GM12878 (cell line): ENCODE results near the gene RASGRP2. TPM values are rescaled to one million over a fixed set of nuclear protein-coding genes. Genes with fewer than 3 reads are reported as not detected.

ENCODE experiments used
- BMI1 ChIP-seq: fragments of 450-650 bp; IDR thresholded peaks from 2 replicates; pipeline ENCODE4 v1.6.1; 2016; ENCODE audit warnings: mild to moderate bottlenecking, moderate library complexity, borderline replicate concordance
- CHD2 ChIP-seq: IDR thresholded peaks from 2 replicates; pipeline ENCODE4 v1.6.1; 2011; ENCODE audit warnings: low read depth, low read length, improper control_type of control experiment, borderline replicate concordance
- CREM ChIP-seq: IDR thresholded peaks from 2 replicates; pipeline ENCODE4 v1.6.1; 2014; ENCODE audit warnings: antibody characterized with exemption, low read depth
- IKZF1 ChIP-seq: fragments of 450-650 bp; conservative IDR thresholded peaks from 2 replicates; pipeline ENCODE4 v1.6.1; 2017; ENCODE audit warnings: antibody characterized with exemption, mild to moderate bottlenecking
- MYC ChIP-seq: IDR thresholded peaks from 2 replicates; pipeline ENCODE4 v1.6.1; 2011; ENCODE audit warnings: mild to moderate bottlenecking, low read length, moderate library complexity, inconsistent platforms; ENCODE audit not compliant: insufficient read depth, insufficient replicate concordance, insufficient read length, severe bottlenecking
- NFYB ChIP-seq: IDR thresholded peaks from 2 replicates; pipeline ENCODE4 v1.6.1; 2011; ENCODE audit warnings: low read depth, mild to moderate bottlenecking, low read length, improper control_type of control experiment, moderate library complexity; ENCODE audit not compliant: insufficient read depth
- NRF1 ChIP-seq: conservative IDR thresholded peaks from 2 replicates; pipeline ENCODE4 v1.6.1; 2011; ENCODE audit warnings: mild to moderate bottlenecking, low read depth, low read length, improper control_type of control experiment
- POU2F2 ChIP-seq: IDR thresholded peaks from 3 replicates; pipeline ENCODE4 v1.6.1; 2011; ENCODE audit warnings: low read depth, mild to moderate bottlenecking, low read length, borderline replicate concordance
- RFX5 ChIP-seq: IDR thresholded peaks from 2 replicates; pipeline ENCODE4 v1.6.1; 2011; ENCODE audit warnings: low read depth, low read length, improper control_type of control experiment
- SMC3 ChIP-seq: IDR thresholded peaks from 2 replicates; pipeline ENCODE4 v1.6.1; 2011; ENCODE audit warnings: low read length, improper control_type of control experiment, borderline replicate concordance
- SPI1 ChIP-seq: IDR thresholded peaks from 2 replicates; pipeline ENCODE4 v1.6.1; 2011; ENCODE audit warnings: low read depth, mild to moderate bottlenecking, low read length, moderate library complexity, borderline replicate concordance; ENCODE audit not compliant: insufficient read depth
- SUPT20H ChIP-seq: IDR thresholded peaks from 2 replicates; pipeline ENCODE4 v1.6.1; 2011; ENCODE audit warnings: low read depth, mild to moderate bottlenecking, low read length, moderate library complexity, borderline replicate concordance; ENCODE audit not compliant: control insufficient read depth
- WRNIP1 ChIP-seq: IDR thresholded peaks from 2 replicates; pipeline ENCODE4 v1.6.1; 2011; ENCODE audit warnings: low read depth, low read length, improper control_type of control experiment, borderline replicate concordance
- ZNF207 ChIP-seq: fragments of 450-650 bp; IDR thresholded peaks from 2 replicates; pipeline ENCODE4 v1.6.1; 2014; ENCODE audit warnings: antibody characterized with exemption, mild to moderate bottlenecking, borderline replicate concordance
- ZZZ3 ChIP-seq: IDR thresholded peaks from 2 replicates; pipeline ENCODE4 v1.6.1; 2011; ENCODE audit warnings: low read depth; ENCODE audit not compliant: control insufficient read depth, insufficient read length
- polyA plus RNA-seq, 11 experiments: library from polyadenylated mRNA; depleted of rRNA in 4 of 11; unstranded in 6 of 11; stranded (reverse) in 5 of 11; fragments of >200 nt; fragmentation: Nextera tagmentation in 4 of 11; fragmentation: Illumina TruSeq in 1 of 11; extraction: Ambion mirVana in 4 of 11; extraction: Trizol in 1 of 11; gene quantifications; 1 replicate in 1 of 11; 2 replicates in 10 of 11; pipeline versions ENCODE4 v1.2.1 to v1.2.3, GENCODE V29; 2011 to 2016; ENCODE audit warnings: inconsistent platforms in 2 of 11, missing spikeins in 2 of 11, low read depth in 1 of 11
- total RNA-seq, 4 experiments: library from RNA; depleted of rRNA in 3 of 4; stranded (reverse); fragments of >200 nt in 3 of 4; fragmentation: Illumina TruSeq in 1 of 4; extraction: Trizol in 1 of 4; gene quantifications; 2 replicates each; pipeline versions ENCODE4 v1.2.1 to v1.2.3, GENCODE V29; 2013 to 2021
- TF ChIP-seq, protein P1 (sequence below): fragments of 450-650 bp; IDR thresholded peaks from 2 replicates; pipeline ENCODE4 v1.6.1; 2017; ENCODE audit warnings: mild to moderate bottlenecking, low read depth, inconsistent platforms; ENCODE audit not compliant: poor library complexity, severe bottlenecking
- TF ChIP-seq, protein P2 (sequence below): fragments of 150-350 bp; IDR thresholded peaks from 2 replicates; pipeline ENCODE4 v1.6.1; 2016; ENCODE audit warnings: low read depth, low read length
- TF ChIP-seq, protein P3 (sequence below): IDR thresholded peaks from 2 replicates; pipeline ENCODE4 v1.6.1; 2011; ENCODE audit warnings: borderline replicate concordance, low read depth, mild to moderate bottlenecking, moderate library complexity, low read length; ENCODE audit not compliant: insufficient read depth, poor library complexity, severe bottlenecking
- TF ChIP-seq, protein P4 (sequence below): fragments of 450-650 bp; IDR thresholded peaks from 2 replicates; pipeline ENCODE4 v1.6.1; 2017; ENCODE audit warnings: antibody characterized with exemption, mild to moderate bottlenecking, moderate library complexity

Gene RASGRP2
- total and polyA plus RNA-seq, 10 of the 15 experiments (the other 5 are each of a cell fraction or from before 2014, with no cell fraction given): 0.26 to 9.0 (median 5.4) TPM

DNA sequence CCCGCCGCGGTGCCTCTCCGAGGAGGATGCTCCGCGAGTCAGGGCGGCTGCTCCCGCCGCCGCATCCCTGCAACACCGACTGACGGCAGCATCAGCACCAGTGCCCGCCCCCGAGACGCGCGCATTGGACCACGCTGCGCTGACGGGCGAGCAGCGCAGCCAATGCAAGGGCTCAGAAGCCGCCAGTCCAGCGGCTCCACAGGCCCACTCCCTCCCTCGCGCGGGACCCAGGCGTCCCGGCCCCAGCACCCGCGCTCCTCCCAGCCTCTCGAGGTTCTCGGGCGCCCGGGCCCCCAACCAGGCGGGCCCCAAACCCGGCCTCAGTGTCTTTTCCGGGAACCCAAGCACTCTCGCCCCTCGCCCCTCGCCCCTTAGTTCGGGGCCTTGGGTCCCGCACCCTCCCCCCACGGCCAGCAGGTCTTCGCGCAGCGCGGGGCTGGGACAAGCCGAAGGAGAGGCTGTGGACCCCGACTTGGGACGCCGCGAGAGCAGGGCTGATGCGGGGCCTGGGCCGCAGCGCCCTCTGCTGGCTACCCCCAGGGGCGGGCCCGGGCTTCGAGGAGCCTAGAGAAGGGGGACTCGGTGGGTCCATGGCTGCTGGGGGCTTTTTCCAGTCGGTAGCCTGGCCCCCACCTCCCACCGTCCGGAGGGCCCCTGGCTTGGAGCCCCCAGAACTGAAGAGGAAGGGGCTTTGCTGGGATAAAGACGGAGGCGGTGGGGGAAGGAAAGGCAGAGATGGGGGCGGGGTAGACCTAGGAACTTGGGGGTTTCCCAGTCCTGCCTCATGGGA is 20.6 kb downstream of the RASGRP2 start, which contains the start of gene NRXN2 (continued):
- TF ChIP-seq, protein P1, sequence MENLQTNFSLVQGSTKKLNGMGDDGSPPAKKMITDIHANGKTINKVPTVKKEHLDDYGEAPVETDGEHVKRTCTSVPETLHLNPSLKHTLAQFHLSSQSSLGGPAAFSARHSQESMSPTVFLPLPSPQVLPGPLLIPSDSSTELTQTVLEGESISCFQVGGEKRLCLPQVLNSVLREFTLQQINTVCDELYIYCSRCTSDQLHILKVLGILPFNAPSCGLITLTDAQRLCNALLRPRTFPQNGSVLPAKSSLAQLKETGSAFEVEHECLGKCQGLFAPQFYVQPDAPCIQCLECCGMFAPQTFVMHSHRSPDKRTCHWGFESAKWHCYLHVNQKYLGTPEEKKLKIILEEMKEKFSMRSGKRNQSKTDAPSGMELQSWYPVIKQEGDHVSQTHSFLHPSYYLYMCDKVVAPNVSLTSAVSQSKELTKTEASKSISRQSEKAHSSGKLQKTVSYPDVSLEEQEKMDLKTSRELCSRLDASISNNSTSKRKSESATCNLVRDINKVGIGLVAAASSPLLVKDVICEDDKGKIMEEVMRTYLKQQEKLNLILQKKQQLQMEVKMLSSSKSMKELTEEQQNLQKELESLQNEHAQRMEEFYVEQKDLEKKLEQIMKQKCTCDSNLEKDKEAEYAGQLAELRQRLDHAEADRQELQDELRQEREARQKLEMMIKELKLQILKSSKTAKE: peak; percentile 18
- TF ChIP-seq BMI1: no peak
- TF ChIP-seq SUPT20H: no peak
- no peak for TF ChIP-seq WRNIP1
- no peak for TF ChIP-seq ZNF207
- TF ChIP-seq NFYB: peak; percentile 90
- TF ChIP-seq NRF1: no peak
- TF ChIP-seq, protein P2, sequence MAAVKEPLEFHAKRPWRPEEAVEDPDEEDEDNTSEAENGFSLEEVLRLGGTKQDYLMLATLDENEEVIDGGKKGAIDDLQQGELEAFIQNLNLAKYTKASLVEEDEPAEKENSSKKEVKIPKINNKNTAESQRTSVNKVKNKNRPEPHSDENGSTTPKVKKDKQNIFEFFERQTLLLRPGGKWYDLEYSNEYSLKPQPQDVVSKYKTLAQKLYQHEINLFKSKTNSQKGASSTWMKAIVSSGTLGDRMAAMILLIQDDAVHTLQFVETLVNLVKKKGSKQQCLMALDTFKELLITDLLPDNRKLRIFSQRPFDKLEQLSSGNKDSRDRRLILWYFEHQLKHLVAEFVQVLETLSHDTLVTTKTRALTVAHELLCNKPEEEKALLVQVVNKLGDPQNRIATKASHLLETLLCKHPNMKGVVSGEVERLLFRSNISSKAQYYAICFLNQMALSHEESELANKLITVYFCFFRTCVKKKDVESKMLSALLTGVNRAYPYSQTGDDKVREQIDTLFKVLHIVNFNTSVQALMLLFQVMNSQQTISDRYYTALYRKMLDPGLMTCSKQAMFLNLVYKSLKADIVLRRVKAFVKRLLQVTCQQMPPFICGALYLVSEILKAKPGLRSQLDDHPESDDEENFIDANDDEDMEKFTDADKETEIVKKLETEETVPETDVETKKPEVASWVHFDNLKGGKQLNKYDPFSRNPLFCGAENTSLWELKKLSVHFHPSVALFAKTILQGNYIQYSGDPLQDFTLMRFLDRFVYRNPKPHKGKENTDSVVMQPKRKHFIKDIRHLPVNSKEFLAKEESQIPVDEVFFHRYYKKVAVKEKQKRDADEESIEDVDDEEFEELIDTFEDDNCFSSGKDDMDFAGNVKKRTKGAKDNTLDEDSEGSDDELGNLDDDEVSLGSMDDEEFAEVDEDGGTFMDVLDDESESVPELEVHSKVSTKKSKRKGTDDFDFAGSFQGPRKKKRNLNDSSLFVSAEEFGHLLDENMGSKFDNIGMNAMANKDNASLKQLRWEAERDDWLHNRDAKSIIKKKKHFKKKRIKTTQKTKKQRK: no peak
- TF ChIP-seq IKZF1: peak; percentile 75
- no peak for TF ChIP-seq SPI1
- no peak for TF ChIP-seq POU2F2
- peak; percentile 61 for TF ChIP-seq SMC3
- peak; percentile 80; the same call in 1 of the 2 replicates for TF ChIP-seq CHD2
- peak; percentile 23; the same call in 1 of the 2 replicates for TF ChIP-seq CREM
- TF ChIP-seq, protein P3, sequence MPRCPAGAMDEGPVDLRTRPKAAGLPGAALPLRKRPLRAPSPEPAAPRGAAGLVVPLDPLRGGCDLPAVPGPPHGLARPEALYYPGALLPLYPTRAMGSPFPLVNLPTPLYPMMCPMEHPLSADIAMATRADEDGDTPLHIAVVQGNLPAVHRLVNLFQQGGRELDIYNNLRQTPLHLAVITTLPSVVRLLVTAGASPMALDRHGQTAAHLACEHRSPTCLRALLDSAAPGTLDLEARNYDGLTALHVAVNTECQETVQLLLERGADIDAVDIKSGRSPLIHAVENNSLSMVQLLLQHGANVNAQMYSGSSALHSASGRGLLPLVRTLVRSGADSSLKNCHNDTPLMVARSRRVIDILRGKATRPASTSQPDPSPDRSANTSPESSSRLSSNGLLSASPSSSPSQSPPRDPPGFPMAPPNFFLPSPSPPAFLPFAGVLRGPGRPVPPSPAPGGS: no peak
- TF ChIP-seq RFX5: no peak
- TF ChIP-seq ZZZ3: no peak
- TF ChIP-seq MYC: no peak
- TF ChIP-seq, protein P4, sequence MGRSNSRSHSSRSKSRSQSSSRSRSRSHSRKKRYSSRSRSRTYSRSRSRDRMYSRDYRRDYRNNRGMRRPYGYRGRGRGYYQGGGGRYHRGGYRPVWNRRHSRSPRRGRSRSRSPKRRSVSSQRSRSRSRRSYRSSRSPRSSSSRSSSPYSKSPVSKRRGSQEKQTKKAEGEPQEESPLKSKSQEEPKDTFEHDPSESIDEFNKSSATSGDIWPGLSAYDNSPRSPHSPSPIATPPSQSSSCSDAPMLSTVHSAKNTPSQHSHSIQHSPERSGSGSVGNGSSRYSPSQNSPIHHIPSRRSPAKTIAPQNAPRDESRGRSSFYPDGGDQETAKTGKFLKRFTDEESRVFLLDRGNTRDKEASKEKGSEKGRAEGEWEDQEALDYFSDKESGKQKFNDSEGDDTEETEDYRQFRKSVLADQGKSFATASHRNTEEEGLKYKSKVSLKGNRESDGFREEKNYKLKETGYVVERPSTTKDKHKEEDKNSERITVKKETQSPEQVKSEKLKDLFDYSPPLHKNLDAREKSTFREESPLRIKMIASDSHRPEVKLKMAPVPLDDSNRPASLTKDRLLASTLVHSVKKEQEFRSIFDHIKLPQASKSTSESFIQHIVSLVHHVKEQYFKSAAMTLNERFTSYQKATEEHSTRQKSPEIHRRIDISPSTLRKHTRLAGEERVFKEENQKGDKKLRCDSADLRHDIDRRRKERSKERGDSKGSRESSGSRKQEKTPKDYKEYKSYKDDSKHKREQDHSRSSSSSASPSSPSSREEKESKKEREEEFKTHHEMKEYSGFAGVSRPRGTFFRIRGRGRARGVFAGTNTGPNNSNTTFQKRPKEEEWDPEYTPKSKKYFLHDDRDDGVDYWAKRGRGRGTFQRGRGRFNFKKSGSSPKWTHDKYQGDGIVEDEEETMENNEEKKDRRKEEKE: no peak
